ENCODE results near the gene PARPBP. TPM values are rescaled to one million over a fixed set of nuclear protein-coding genes. Genes with fewer than 3 reads are reported as not detected.
A peak's percentile ranks its signal among the peaks of the same experiment; 100 is the strongest.
"Not testable (repeated sequence)": the region's sequence is repeated elsewhere in the genome, so short reads cannot be mapped to it uniquely, and the experiment has no call there.

The PARPBP gene, protein sequence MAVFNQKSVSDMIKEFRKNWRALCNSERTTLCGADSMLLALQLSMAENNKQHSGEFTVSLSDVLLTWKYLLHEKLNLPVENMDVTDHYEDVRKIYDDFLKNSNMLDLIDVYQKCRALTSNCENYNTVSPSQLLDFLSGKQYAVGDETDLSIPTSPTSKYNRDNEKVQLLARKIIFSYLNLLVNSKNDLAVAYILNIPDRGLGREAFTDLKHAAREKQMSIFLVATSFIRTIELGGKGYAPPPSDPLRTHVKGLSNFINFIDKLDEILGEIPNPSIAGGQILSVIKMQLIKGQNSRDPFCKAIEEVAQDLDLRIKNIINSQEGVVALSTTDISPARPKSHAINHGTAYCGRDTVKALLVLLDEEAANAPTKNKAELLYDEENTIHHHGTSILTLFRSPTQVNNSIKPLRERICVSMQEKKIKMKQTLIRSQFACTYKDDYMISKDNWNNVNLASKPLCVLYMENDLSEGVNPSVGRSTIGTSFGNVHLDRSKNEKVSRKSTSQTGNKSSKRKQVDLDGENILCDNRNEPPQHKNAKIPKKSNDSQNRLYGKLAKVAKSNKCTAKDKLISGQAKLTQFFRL
- total RNA-seq = 2.3 TPM
- long read RNA-seq, partial matches to known transcripts = 4 of 5 reads
- long read RNA-seq, other reads (novel, unspliced or antisense) = 1 of 5 reads

DNA sequence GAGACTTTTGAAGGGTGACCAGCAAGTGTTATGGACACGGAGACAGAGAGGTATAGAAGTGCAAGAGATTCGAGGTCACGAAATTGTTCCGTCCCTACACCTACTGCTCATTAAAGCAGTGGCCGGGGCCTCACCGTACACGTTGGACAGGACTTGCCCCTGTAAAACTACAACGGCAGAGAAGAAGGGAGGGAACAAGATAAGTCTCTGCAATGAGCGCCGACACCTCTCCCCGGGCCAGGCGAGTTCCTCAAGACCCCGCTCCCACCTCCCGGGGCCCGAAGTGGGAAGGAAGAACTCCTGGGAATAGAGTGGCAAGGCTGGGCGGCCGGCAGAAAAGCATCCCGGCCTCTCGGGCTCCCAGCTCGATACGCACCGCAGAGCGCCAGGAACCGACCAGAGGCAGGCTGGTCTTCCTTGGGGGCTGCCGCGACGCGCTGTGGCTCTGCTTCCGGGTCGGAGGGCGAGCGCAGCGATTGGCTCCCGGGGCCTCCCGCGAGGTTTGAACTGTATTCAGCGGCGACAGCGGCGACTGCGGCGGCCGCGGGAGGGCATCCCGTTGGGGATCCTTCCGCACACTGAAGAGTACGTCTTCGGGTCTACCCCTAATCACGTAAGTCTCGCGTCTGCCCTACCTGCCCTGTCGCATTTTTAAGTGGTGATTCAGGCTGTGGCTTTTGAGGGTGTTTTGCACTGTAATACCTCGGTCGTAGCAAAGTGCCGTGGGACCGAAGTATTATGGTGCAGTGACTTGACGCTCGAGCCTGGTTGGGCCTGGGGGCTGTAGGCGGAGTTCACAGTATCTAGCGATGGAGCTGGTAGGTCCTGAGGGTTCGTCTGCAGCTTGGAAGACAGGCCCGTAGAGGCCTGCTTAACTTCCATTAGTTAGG, at the start of gene PARPBP, which contains the start of gene NUP37:
PARPBP (plus strand) TSS at position 510 of the 890 bp plus-strand sequence. CDS start 3,706 bp downstream, outside the sequence.
NUP37 (minus strand) TSS at position 441 of the 890 bp plus-strand sequence. CDS start 1,596 bp downstream, outside the sequence.
- DNase-seq (ENCODE audit: low spot score) = peak; percentile 97

DNA sequence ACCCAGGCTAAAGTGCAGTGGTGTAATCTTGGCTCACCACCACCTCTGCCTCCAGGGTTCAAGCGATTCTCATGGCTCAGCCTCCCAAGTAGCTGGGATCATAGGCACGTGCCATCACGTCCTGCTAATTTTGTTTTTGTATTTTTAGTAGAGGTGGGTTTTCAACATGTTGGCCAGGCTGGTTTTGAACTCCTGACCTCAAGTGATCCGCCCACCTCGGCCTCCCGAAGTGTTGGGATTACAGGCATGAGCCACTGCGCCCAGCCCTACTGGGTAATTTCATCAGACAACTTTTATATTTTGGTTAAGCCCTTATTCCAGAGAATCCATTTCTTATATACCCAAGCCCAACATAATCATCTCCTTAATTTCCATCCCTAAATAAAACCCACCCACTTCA, 47.9 kb upstream of the PARPBP start:
- DNase-seq (ENCODE audit: low spot score) = not testable (repeated sequence)

DNA sequence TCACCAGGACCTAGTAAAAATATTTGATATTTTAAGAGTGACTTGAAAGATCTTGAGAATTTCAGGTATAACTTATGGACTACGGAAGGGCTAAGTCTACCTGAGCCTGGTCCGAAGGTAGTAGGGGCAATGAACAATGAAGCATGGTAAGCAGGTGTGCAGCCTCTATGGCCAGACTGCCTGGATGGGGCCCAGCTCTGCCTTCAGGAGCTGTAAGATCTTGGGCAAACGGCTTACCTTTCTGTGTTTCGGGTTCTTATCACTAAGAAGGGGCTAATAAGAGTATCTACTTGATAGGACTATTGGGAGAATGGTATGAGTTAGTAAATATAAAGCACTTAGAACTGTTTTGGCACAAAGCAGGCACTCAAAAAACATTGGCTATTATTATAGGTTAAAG, 39.1 kb upstream of the PARPBP start:
- no peak for DNase-seq (ENCODE audit: low spot score)

DNA sequence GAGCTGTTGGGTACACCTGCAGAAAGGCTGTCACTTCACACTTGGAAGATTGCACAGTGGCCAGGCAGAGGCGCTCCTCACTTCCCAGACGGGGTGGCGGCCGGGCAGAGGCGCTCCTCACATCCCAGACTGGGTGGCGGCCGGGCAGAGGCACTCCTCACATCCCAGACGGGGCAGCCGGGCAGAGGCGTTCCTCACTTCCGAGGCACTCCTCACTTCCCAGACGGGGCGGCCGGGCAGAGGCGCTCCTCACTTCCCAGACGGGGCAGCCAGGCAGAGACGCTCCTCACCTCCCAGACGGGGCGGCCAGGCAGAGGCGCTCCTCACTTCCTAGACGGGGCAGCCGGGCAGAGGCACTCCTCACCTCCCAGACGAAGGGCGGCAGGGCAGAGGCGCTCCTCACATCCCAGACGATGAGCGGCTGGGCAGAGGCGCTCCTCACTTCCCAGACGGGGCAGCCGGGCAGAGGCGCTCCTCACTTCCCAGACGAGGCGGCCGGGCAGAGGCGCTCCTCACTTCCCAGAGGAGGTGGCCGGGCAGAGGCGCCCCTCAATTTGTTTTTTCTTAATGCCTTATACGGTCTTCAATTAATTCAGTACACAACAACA, 30.7 kb upstream of the PARPBP start:
- DNase-seq (ENCODE audit: low spot score) = not testable (repeated sequence)

DNA sequence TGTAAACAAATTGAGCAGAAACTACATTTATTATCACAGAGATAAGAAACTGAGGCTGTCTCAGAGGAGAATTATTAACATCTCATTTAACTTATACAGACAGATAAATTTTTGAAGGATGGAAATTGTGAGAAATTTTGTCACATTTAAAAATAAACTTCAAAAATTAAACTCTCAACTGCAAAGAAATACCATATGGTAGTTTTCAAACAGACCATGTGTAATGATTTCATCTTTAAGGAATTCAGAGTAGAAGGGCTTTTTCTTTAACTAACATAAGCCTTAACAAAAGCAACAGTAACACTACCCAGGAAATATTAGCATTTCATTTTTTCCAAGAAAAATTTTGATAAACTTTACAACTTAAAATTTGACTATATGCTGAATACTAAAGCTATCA, 26.7 kb upstream of the PARPBP start:
- DNase-seq (ENCODE audit: low spot score) = no peak

DNA sequence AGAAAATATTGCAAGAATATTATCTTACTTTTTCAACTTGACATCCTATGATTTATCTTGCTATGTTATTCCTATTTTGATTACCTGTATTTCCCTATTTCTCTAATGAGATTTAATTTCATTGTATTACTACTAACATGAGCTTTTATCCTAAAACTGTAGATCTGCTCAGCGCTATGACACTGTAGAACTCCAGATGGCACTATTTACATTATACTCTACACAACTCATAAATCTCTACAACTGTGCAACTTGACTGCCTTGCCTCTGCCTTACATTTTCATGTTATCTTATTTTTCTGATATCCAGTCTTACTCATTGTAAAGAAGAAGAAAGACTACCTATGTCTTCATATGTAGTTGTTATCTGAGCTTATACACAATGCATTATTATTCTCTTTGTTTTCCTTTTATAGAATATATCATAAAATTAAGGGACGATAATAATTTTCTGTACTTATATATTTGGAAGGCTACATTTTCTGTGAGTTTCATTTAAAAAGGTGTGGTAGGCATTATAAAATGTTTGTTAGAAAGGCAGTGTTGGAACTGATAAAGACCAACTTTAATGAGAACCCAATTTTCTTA, 24.2 kb upstream of the PARPBP start:
- DNase-seq (ENCODE audit: low spot score) = no peak

DNA sequence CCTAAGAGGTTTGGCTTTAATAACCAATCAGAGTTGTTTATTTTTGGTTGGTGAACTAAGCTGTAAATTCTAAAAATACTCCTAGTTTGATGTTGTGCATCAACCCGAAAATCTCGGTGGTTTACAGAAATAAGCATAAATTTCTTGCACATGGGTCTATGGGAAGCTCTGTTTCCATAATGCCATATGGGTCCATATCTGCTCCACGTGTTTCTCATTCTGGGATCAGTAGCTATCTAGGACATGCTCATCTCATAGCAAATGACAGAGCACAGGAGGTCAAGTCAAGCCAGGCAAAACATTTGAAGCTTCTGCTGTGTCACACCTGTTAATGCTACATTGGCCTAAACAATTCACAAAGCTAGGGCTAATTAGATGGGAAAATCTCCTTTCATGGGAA, 23.1 kb upstream of the PARPBP start:
- DNase-seq (ENCODE audit: low spot score) = no peak

DNA sequence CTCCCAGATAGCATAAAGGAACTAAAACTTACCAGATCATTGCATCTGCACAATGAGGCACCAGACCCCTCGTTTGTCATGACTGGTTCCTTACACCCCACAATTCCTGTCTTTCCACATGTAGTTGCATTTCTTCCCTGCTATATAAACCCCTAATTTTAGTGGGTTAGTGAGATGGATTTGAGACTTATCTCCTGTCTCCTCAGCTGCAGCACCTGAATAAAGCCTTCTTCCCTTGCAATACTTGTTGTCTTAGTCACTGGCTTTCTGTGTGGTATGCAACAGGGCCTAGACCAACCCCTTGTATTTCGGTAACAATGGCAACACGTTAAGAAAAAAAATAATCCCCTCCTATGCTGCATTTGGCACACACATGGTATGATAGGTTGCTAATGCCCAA, 13.1 kb upstream of the PARPBP start:
- DNase-seq (ENCODE audit: low spot score) = no peak

DNA sequence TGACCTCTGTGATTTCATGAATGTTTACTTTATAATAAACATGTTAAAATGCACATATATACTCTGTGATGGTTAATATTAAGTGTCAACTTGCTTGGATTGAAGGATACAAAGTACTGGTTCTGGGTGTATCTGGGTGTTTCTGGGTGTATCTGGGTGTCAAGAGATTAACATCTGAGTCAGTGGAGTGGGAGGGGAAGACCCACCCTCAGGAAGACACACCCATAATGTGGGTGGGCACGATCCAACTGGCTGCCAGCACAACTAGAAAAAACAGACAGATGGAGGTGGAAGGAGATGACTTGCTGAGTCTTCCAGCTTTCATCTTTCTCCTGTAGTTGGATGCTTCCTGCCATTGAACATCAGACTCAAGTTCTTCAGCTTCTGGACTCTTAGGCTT, 12.0 kb upstream of the PARPBP start:
- DNase-seq (ENCODE audit: low spot score) = no peak

DNA sequence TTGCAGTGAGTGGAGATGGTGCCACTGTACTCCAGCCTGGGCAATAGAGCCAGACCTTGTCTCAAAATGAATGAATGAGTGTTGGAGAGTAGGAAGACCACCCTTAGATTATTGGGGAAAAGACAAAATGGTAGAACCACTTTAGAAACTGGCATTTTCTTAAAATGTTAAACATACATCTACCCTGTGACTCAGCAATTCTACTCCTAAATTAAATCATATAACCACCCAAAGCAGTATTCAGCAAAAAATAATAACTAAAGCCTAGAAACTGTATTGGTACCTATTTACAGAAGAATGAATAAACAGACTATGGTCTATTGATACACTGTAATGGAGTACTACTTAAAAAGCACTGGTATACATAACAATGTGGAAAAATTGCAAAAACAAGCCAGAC, 9.2 kb upstream of the PARPBP start:
- DNase-seq (ENCODE audit: low spot score) = no peak

DNA sequence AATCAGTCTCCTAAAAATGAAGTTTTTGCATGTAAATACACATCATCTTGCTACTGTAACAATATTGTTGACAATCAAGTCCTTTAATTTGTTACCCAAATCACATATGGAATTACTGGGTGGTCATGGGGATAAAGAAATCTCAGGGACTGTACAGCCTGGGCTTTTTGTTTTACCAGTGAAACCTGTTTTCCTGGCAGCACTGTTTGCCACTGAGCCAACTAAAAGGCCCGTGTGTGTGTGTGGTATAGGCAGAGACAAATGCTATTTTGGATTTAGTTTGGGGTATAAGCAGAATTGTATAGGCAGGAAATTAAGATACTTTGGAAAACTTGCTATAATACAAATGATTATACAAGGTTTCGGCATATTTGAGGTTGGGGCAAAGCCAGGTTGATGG, 5.8 kb upstream of the PARPBP start:
- no peak for DNase-seq (ENCODE audit: low spot score)

DNA sequence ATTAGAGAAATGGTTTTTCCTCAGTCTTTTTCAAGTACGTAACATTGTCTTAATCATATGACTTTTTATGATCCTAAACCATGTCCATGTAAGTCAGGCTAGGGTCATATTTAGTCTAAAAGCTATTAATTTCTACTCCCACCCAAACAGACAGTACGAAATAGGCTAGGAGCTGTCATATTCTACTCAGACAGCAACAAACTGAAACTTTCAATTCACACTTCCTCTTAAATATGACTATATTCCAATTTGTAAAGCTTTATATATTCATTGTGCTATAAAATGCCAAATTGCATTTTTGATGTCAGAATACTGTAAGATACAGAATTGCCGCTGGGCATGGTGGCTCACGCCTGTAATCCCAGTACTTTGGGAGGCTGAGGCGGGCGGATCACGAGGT, 3.6 kb upstream of the PARPBP start:
- DNase-seq (ENCODE audit: low spot score) = no peak

DNA sequence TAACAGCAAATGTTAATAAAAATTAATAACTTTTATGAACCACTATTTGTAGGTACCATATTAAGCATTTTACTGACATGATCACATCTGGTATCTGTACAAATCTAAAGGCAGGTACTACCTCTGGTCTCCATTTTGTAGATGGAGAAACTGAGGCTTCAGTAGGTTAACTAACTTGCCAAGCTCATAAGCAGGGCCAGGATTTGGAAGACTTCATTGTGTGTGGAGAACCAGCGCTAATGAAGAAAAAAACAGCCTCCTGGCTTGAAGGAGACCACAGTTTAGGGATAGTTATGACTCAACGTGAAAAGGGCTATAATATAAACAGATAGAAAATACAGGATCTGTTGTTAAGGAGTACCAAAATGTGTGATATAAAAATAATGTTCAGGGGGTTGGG, 1.1 kb upstream of the PARPBP start:
- no peak for DNase-seq (ENCODE audit: low spot score)

DNA sequence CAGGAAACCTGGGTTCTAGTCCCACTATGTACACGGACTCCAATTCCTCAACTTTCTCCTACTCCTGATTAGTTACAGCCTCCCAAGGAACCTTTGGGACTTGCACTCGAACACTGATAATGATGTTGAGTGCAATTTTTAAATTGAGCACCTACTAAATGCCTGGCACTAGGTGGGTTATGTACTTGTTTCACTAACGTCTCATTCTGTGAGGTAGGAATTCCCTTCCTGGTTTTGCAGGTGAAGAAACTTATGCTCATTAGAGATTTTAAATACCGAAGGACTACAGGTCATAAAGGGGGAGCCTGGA, 536 bp downstream of the PARPBP start:
- no peak for DNase-seq (ENCODE audit: low spot score)

DNA sequence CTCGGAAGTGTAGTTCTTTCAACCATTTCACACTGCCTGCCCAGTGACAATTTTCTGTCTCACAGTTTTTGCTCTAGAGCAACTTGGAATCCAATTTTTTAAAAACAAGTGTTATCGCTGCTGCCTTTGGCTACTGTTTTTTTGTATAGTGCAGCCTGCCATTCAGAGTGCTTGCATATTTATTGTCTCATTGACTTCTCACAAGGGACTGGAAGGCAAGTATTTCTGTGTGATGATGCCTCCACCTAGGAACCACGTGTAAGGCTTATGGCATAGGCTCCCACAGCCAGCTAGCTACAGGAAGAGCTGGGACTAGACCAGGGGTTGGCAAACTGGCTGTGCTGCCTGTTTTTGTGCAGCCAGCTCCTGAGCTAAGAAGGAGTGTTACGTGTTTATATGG, 903 bp downstream of the PARPBP start:
- no peak for DNase-seq (ENCODE audit: low spot score)

DNA sequence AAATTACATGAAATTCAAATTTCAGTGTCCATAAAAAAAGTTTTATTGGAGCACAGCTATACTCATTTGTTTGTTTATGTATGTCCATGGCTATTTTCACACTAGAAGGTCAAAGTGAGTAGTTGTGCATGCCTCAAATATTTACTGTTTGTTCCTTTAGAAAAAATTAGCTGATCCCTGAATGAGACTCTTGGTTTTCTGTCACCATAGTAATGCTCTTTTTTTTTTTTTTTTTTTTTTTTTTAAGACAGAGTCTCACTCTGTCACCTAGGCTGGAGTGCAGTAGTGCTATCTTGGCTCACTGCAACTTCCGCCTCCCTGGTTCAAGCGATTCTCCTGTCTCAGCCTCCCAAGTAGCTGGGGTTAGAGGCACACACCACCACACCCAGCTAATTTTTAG, 1.3 kb downstream of the PARPBP start:
- not testable (repeated sequence) for DNase-seq (ENCODE audit: low spot score)

DNA sequence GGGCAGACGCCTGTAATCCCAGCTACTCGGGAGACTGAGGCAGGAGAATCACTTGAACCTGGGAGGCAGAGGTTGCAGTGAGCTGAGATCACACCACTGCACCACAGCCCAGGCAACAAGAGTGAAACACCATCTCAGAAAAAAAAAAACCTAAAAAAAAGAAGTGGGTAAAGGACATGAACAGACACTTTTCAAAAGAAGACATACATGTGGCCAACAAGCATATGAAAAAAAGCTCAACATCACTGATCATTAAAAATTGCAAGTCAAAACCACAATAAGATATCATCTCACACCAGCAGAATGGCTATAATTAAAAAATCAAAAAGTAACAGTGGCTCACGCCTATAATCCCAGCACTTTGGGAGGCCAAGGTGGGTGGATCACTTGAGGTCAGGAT, 10.7 kb downstream of the PARPBP start:
- DNase-seq (ENCODE audit: low spot score) = not testable (repeated sequence)

DNA sequence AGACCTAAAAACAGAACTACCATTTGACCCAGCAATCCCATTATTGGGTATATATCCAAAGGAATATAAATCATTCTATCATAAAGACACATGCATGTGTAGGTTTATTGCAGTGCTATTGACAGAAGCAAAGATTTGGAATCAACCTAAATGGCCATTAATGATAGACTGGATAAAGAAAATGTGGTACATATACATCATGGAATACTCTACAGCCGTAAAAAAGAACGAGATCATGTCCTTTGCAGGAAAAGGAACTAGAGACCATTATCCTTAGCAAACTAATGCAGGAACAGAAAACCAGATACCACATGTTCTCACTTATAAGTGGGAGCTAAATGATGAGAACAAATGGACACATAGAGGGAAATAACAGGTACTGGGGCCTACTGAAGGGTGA, 11.5 kb downstream of the PARPBP start:
- DNase-seq (ENCODE audit: low spot score) = not testable (repeated sequence)

DNA sequence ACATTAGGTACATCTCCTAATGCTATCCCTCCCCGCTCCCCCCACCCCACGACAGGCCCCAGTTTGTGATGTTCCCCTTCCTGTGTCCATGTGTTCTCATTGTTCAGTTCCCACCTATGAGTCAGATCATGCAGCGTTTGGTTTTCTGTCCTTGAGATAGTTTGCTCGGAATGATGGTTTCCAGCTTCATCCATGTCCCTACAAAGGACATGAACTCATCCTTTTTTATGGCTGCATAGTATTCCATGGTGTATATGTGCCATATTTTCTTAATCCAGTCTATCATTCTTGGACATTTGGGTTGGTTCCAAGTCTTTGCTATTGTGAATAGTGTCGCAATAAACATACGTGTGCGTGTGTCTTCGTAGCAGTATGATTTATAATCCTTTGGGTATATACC, 17.6 kb downstream of the PARPBP start:
- not testable (repeated sequence) for DNase-seq (ENCODE audit: low spot score)

DNA sequence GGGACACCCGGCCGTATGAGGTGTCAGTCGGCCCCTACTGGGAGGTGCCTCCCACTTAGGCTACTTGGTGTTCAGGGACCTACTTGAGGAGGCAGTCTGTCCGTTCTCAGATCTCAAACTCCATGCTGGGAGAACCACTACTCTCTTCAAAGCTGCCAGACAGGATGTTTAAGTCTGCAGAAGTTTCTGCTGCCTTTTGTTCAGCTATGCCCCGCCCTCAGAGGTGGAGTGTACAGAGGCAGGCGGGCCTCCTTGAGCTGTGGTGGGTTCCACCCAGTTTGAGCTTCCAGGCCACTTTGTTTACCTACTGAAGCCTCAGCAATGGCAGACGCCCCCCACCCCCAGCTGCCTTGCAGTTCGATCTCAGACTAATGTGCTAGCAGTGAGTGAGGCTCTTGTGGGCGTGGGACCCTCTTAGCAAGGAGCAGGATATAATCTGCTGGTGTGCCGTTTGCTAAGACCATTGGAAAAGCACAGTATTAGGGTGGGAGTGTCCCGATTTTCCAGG, 22.9 kb downstream of the PARPBP start:
- not testable (repeated sequence) for DNase-seq (ENCODE audit: low spot score)

DNA sequence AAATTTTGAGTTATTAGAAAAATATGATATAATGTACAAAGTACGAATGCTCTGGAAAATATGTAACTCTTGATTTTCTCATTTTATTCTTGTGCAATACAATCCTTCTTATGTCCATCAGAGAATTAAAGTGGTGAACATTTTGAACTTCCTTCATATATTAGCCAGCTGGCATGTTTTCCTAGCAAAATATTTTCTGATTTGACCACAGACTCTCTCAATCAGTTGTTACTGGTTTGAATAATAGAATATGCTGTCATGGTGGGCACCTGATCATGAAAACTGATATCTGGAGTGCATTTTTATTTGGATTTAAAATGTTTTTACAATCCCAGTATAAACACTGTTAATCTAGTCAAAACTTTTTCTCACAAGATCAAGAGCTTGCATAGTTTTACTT, 24.2 kb downstream of the PARPBP start:
- DNase-seq (ENCODE audit: low spot score) = no peak

Measured in mesenteric fat pad (tissue), 1 donor.